T-helper 17 cell (primary cell): ENCODE measurements around the gene GARIN5B. TPM values are rescaled to one million over a fixed set of nuclear protein-coding genes. Genes with fewer than 3 reads are reported as not detected.

Source experiments
- ATAC-seq: fragments of 150-1000 bp; cut with Tn5 transposase; 2 replicates; pipeline ENCODE4 v1.10.0; 2021; ENCODE audit warnings: mild to moderate bottlenecking, moderate library complexity
- DNase-seq, 3 donors: peaks; one replicate each; pipeline versions ENCODE4 v3.0.0 to v3.0.0-alpha.2; 2020 to 2021
- H3K9me3 ChIP-seq: one replicate; pipeline ENCODE4 v1.7.0; 2013; ENCODE audit warnings: low read length, mild to moderate bottlenecking; ENCODE audit not compliant: control insufficient read depth, poor library complexity, severe bottlenecking
- H3K27ac Mint-ChIP-seq: one replicate; pipeline ENCODE4 v1.8.0; 2022; ENCODE audit warnings: mild to moderate bottlenecking, moderate library complexity, mixed read lengths
- H3K27me3 Mint-ChIP-seq: one replicate; pipeline ENCODE4 v1.8.0; 2022; ENCODE audit warnings: mixed read lengths
- H3K36me3 Mint-ChIP-seq: one replicate; pipeline ENCODE4 v1.8.0; 2022; ENCODE audit warnings: low read depth, mixed read lengths
- H3K4me1 Mint-ChIP-seq: one replicate; pipeline ENCODE4 v1.8.0; 2022; ENCODE audit warnings: mild to moderate bottlenecking, mixed read lengths
- H3K4me3 Mint-ChIP-seq: one replicate; pipeline ENCODE4 v1.8.0; 2022; ENCODE audit warnings: mild to moderate bottlenecking, moderate library complexity, mixed read lengths
- total RNA-seq, 4 donors: library from RNA in 2 of 4; stranded (reverse) in 2 of 4; gene quantifications; one replicate each; pipeline ENCODE4 v1.2.3 and lab custom pipeline; 2022 to 2026

Gene GARIN5B
- total RNA-seq, 2 donors from 2014 or later: 0.07 TPM; not detected in 1

GRCh38 chr19:55308281-55308680 lies 54.8 kb downstream of the GARIN5B start:
- H3K36me3 Mint-ChIP-seq: no peaks in the 10 kb centered on the region
- no peaks in the 10 kb centered on the region for H3K9me3 ChIP-seq

GRCh38 chr19:55306712-55307111 lies 56.3 kb downstream of the GARIN5B start:
- Mint-ChIP-seq H3K27ac (no peak overlapping the region), H3K4me3 (no peak overlapping the region), H3K36me3 (no peaks in the 10 kb centered on the region), H3K27me3 (no peaks in the 10 kb centered on the region), H3K4me1 (peaks cover 6% of the 10 kb centered on the region)
- no peak for ATAC-seq
- DNase-seq: no peak
- H3K9me3 ChIP-seq: no peaks in the 10 kb centered on the region

More at GRCh38 chr19:55308281-55308680, 54.8 kb downstream of the GARIN5B start:
- Mint-ChIP-seq H3K27me3 (no peaks in the 10 kb centered on the region), H3K4me3 (no peak overlapping the region), H3K27ac (no peak overlapping the region), H3K4me1 (peaks cover 2% of the 10 kb centered on the region)
- DNase-seq: no peak
- no peak for ATAC-seq

- no peaks in the 10 kb centered on the region for H3K36me3 Mint-ChIP-seq
- H3K27me3 Mint-ChIP-seq: no peaks in the 10 kb centered on the region
- H3K9me3 ChIP-seq: no peaks in the 10 kb centered on the region
- no peak overlapping the region for H3K27ac Mint-ChIP-seq
- ATAC-seq (no peak), DNase-seq (no peak)
- H3K4me1 Mint-ChIP-seq: peaks cover 8% of the 10 kb centered on the region
- no peak overlapping the region for H3K4me3 Mint-ChIP-seq
Measured at GRCh38 chr19:55305983-55306562, 57.0 kb downstream of the GARIN5B start.

GRCh38 chr19:55305491-55305890 lies 57.6 kb downstream of the GARIN5B start:
- no peaks in the 10 kb centered on the region for H3K9me3 ChIP-seq
- DNase-seq (peak; percentile 29 to 31 (median 29)), ATAC-seq (peak; percentile 74)
- no peaks in the 10 kb centered on the region for H3K36me3 Mint-ChIP-seq
- peaks cover 8% of the 10 kb centered on the region for H3K4me1 Mint-ChIP-seq
- no peaks in the 10 kb centered on the region for H3K27me3 Mint-ChIP-seq
- no peak overlapping the region for H3K4me3 Mint-ChIP-seq
- H3K27ac Mint-ChIP-seq: no peak overlapping the region

GRCh38 chr19:55304980-55305379 lies 58.1 kb downstream of the GARIN5B start:
- Mint-ChIP-seq H3K4me3 (no peak overlapping the region), H3K36me3 (no peaks in the 10 kb centered on the region), H3K27me3 (no peaks in the 10 kb centered on the region), H3K4me1 (peaks cover 8% of the 10 kb centered on the region), H3K27ac (no peak overlapping the region)
- DNase-seq (no peak), ATAC-seq (no peak)
- no peaks in the 10 kb centered on the region for H3K9me3 ChIP-seq

Other genes with a start within 250 kb of the GARIN5B start
- 100 to 1,000 TPM; 133 to 173 TPM for gene PPP1R12C, start 245.6 kb downstream of the GARIN5B start, total RNA-seq
- gene TNNT1, start 214.1 kb downstream of the GARIN5B start, total RNA-seq: under 1 TPM in 1 of 2 donors, not detected in 1; 0.52 TPM
- gene TNNI3, start 205.5 kb downstream of the GARIN5B start, total RNA-seq: not detected
- gene DNAAF3, start 196.6 kb downstream of the GARIN5B start, total RNA-seq: not detected
- gene SYT5, start 183.0 kb downstream of the GARIN5B start, total RNA-seq: 1 to 10 TPM; 3.8 to 4.3 TPM
- not detected for gene PTPRH, start 153.8 kb downstream of the GARIN5B start, total RNA-seq
- 10 to 100 TPM; 12.4 to 12.8 TPM for gene TMEM86B, start 134.5 kb downstream of the GARIN5B start, total RNA-seq
- 100 to 1,000 TPM; 183 to 186 TPM for gene PPP6R1, start 104.2 kb downstream of the GARIN5B start, total RNA-seq
- gene HSPBP1, start 83.2 kb downstream of the GARIN5B start, total RNA-seq: 10 to 100 TPM; 19.1 to 23.1 TPM
- 1 to 10 TPM; 3.0 to 7.4 TPM for gene BRSK1, start 79.3 kb downstream of the GARIN5B start, total RNA-seq
- under 1 TPM in 1 of 2 donors, not detected in 1; 0.75 TPM for gene TMEM150B, start 37.9 kb downstream of the GARIN5B start, total RNA-seq
- 100 to 1,000 TPM in 1 of 2 donors, 10 to 100 TPM in 1; 66.6 to 103 TPM for gene KMT5C, start 23.4 kb downstream of the GARIN5B start, total RNA-seq
- 1 to 10 TPM in 1 of 2 donors, under 1 TPM in 1; 0.62 to 1.4 TPM for gene COX6B2, start 8.5 kb downstream of the GARIN5B start, total RNA-seq
- gene IL11, start 7.2 kb upstream of the GARIN5B start, total RNA-seq: under 1 TPM; 0.25 to 0.89 TPM
- gene TMEM190, start 13.6 kb upstream of the GARIN5B start, total RNA-seq: not detected
- gene TMEM238, start 21.0 kb upstream of the GARIN5B start, total RNA-seq: 10 to 100 TPM; 14.6 to 19.5 TPM
- 1,000 to 10,000 TPM; 3,164 to 3,616 TPM for gene RPL28, start 22.7 kb upstream of the GARIN5B start, total RNA-seq
- gene UBE2S, start 44.5 kb upstream of the GARIN5B start, total RNA-seq: 10 to 100 TPM; 64.6 to 78.1 TPM
- not detected for gene SHISA7, start 80.0 kb upstream of the GARIN5B start, total RNA-seq
- gene ISOC2, start 98.4 kb upstream of the GARIN5B start, total RNA-seq: 1 to 10 TPM; 6.5 to 7.2 TPM
- gene C19orf85, start 101.5 kb upstream of the GARIN5B start, total RNA-seq: not detected
- 10 to 100 TPM; 19.4 to 25.5 TPM for gene ZNF628, start 113.4 kb upstream of the GARIN5B start, total RNA-seq
- gene NAT14, start 121.9 kb upstream of the GARIN5B start, total RNA-seq: 10 to 100 TPM in 1 of 2 donors, 1 to 10 TPM in 1; 9.1 to 11.9 TPM
- under 1 TPM; 0.08 to 0.47 TPM for gene SSC5D, start 125.2 kb upstream of the GARIN5B start, total RNA-seq
- not detected for gene SBK2, start 173.9 kb upstream of the GARIN5B start, total RNA-seq
- gene SBK3, start 182.3 kb upstream of the GARIN5B start, total RNA-seq: not detected
- gene ZNF579, start 217.6 kb upstream of the GARIN5B start, total RNA-seq: 1 to 10 TPM; 5.9 to 6.2 TPM
- gene FIZ1, start 236.3 kb upstream of the GARIN5B start, total RNA-seq: 10 to 100 TPM in 1 of 2 donors, 1 to 10 TPM in 1; 9.2 to 10.7 TPM
- gene ZNF524, start 237.0 kb upstream of the GARIN5B start, total RNA-seq: 10 to 100 TPM; 16.6 to 17.0 TPM
- gene ZNF865, start 242.4 kb upstream of the GARIN5B start, total RNA-seq: 10 to 100 TPM; 12.6 to 12.8 TPM